Measurements from ENCODE around the gene RSPO3.

Gene RSPO3

GRCh38 chr6:127100510-127101140, 17.8 kb upstream of the RSPO3 start:
- H3K4me1 ChIP-seq (ENCODE audit: control insufficient read depth in 1 of 2, insufficient read depth in 1 of 2, low read depth in 1 of 2, low read length in 1 of 2), result peaks cover 0 to 4% of the 10 kb centered on the region in 2 experiments
- H3K4me3 ChIP-seq (ENCODE audit: low read depth in 1 of 2, low read length in 1 of 2), result no peak overlapping the region
- H3K27me3 ChIP-seq, result peaks cover 21% of the 10 kb centered on the region
- no peak overlapping the region for H3K27ac ChIP-seq
- no peaks in the 10 kb centered on the region for H3K36me3 ChIP-seq
- TF ChIP-seq, protein P1, sequence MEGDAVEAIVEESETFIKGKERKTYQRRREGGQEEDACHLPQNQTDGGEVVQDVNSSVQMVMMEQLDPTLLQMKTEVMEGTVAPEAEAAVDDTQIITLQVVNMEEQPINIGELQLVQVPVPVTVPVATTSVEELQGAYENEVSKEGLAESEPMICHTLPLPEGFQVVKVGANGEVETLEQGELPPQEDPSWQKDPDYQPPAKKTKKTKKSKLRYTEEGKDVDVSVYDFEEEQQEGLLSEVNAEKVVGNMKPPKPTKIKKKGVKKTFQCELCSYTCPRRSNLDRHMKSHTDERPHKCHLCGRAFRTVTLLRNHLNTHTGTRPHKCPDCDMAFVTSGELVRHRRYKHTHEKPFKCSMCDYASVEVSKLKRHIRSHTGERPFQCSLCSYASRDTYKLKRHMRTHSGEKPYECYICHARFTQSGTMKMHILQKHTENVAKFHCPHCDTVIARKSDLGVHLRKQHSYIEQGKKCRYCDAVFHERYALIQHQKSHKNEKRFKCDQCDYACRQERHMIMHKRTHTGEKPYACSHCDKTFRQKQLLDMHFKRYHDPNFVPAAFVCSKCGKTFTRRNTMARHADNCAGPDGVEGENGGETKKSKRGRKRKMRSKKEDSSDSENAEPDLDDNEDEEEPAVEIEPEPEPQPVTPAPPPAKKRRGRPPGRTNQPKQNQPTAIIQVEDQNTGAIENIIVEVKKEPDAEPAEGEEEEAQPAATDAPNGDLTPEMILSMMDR (IDR thresholded peaks at IDR 0.05), result no peak
- H3K9me3 ChIP-seq, result no peaks in the 10 kb centered on the region

GRCh38 chr6:127102299-127102698, 16.2 kb upstream of the RSPO3 start:
- H3K4me3 ChIP-seq (ENCODE audit: low read depth in 1 of 2, low read length in 1 of 2), result no peak overlapping the region
- peaks cover 0 to 4% of the 10 kb centered on the region in 2 experiments for H3K4me1 ChIP-seq (ENCODE audit: control insufficient read depth in 1 of 2, insufficient read depth in 1 of 2, low read depth in 1 of 2, low read length in 1 of 2)
- H3K9me3 ChIP-seq, result no peaks in the 10 kb centered on the region
- peaks cover 28% of the 10 kb centered on the region for H3K27me3 ChIP-seq
- no peaks in the 10 kb centered on the region for H3K36me3 ChIP-seq
- H3K27ac ChIP-seq, result no peak overlapping the region
- TF ChIP-seq, protein P1 (IDR thresholded peaks at IDR 0.05), result no peak

DNA sequence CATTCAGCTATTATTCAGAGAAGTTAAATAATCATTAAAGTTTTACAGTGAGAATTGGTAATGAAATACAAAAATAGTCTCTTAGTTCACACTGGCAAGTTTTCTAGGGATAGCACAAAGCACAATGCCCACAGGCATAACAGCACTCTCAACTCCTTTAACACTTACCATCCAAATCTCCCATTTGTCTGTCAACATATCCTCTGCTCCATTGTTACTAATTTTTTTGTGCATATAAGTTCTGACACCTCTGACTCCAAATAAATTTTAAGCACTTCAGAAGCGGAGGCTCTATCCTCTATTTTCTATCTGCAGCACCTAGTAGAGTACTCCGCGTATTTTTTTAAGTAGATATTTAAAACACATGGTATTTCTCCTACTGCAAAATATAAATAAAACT, 15.6 kb upstream of the RSPO3 start:
- H3K27ac ChIP-seq, result no peak overlapping the region
- H3K4me1 ChIP-seq (ENCODE audit: control insufficient read depth in 1 of 2, insufficient read depth in 1 of 2, low read depth in 1 of 2, low read length in 1 of 2), result peaks cover 0 to 4% of the 10 kb centered on the region in 2 experiments

DNA sequence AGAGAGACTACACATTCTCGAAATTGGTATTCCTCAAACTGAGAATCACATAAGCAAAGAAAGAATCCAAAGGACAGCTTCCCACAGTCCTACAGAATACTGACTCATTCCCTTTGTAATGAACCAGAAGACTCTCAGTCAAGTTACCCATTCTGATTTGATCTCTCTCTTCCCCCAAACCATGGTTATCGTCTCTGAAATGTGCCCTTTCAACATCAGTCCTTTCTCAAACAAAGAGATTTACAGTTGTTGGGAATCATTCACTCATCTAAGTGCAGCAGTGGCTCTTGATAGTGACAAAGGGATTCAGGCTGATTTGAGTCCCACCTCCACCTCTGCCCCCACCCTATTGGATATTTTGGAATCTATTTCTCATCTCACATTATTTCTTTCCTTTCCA, 15.0 kb upstream of the RSPO3 start:
- Histone ChIP-seq H3K36me3 (no peaks in the 10 kb centered on the region), H3K27me3 (peaks cover 34% of the 10 kb centered on the region), H3K9me3 (no peaks in the 10 kb centered on the region), H3K4me3 (ENCODE audit: low read depth in 1 of 2, low read length in 1 of 2) (no peak overlapping the region), H3K27ac (no peak overlapping the region), H3K4me1 (ENCODE audit: control insufficient read depth in 1 of 2, insufficient read depth in 1 of 2, low read depth in 1 of 2, low read length in 1 of 2) (peaks cover 0 to 4% of the 10 kb centered on the region in 2 experiments)
- TF ChIP-seq, protein P1 (IDR thresholded peaks at IDR 0.05), result no peak

More for the DNA sequence above, 15.6 kb upstream of the RSPO3 start:
- TF ChIP-seq, protein P1 (IDR thresholded peaks at IDR 0.05), result no peak
- H3K4me3 ChIP-seq (ENCODE audit: low read depth in 1 of 2, low read length in 1 of 2), result no peak overlapping the region
- H3K27me3 ChIP-seq, result peaks cover 33% of the 10 kb centered on the region
- no peaks in the 10 kb centered on the region for H3K9me3 ChIP-seq
- no peaks in the 10 kb centered on the region for H3K36me3 ChIP-seq

DNA sequence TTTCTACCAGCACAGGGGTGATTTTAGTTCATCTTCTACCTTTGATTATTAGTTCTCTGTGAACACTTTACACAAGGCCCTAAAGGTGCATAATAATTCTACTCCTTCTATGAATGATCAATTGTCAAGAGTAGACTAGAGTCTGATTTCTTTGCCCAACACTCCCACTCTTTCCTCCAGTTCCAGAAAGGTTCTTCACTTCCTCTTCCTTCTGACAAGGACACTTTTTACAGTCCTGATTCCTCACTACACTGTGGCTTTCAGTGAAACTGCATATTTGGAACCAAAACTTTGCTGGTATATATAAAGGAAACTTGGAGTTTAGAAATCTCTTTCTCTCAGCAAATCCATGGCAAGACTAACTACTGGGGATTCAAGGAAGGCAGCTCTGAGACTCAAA, 10.6 kb upstream of the RSPO3 start:
- no peaks in the 10 kb centered on the region for H3K36me3 ChIP-seq
- no peak overlapping the region for H3K4me3 ChIP-seq (ENCODE audit: low read depth in 1 of 2, low read length in 1 of 2)
- H3K27me3 ChIP-seq, result peaks cover 52% of the 10 kb centered on the region
- H3K9me3 ChIP-seq, result no peaks in the 10 kb centered on the region
- no peaks in the 10 kb centered on the region for H3K4me1 ChIP-seq (ENCODE audit: control insufficient read depth in 1 of 2, insufficient read depth in 1 of 2, low read depth in 1 of 2, low read length in 1 of 2)
- no peak overlapping the region for H3K27ac ChIP-seq
- TF ChIP-seq, protein P1 (IDR thresholded peaks at IDR 0.05), result no peak

Data from neutrophil (primary cell).